Neural crest cell (in vitro differentiated cells): Measurements from ENCODE around the gene HES7. TPM values are rescaled to one million over a fixed set of nuclear protein-coding genes. Genes with fewer than 3 reads are reported as not detected.
A peak's percentile ranks its signal among the peaks of the same experiment; 100 is the strongest.

Experiments
- DNase-seq: peaks from one replicate; pipeline ENCODE4 v3.0.0; 2021; ENCODE audit warnings: low read depth, mixed read lengths, low spot score
- H3K27ac Mint-ChIP-seq: one replicate; pipeline ENCODE4 v1.8.0; 2021; ENCODE audit warnings: mild to moderate bottlenecking, mixed read lengths; ENCODE audit not compliant: unreplicated experiment
- H3K27me3 Mint-ChIP-seq: 2 replicates; pipeline ENCODE4 v1.8.0; 2021; ENCODE audit warnings: low read depth, mild to moderate bottlenecking, mixed read lengths
- H3K36me3 Mint-ChIP-seq: 2 replicates; pipeline ENCODE4 v1.8.0; 2021; ENCODE audit warnings: low read depth, mild to moderate bottlenecking, mixed read lengths
- H3K4me1 Mint-ChIP-seq: 2 replicates; pipeline ENCODE4 v1.8.0; 2021; ENCODE audit warnings: mixed read lengths
- H3K4me3 Mint-ChIP-seq: one replicate; pipeline ENCODE4 v1.8.0; 2021; ENCODE audit warnings: mild to moderate bottlenecking, mixed read lengths
- H3K9me3 Mint-ChIP-seq: 2 replicates; pipeline ENCODE4 v1.8.0; 2021; ENCODE audit warnings: mixed read lengths
- total RNA-seq: library from RNA; stranded (reverse); gene quantifications from 2 replicates; pipeline ENCODE4 v1.2.1, GENCODE V29; 2021
- TF ChIP-seq, protein P1 (sequence below): fragments of 200-600 bp; sonication (generic); conservative IDR thresholded peaks from 2 replicates; pipeline ENCODE4 v1.5.0; 2021; ENCODE audit warnings: antibody characterized with exemption, mild to moderate bottlenecking

The HES7 gene
- total RNA-seq, 1 donor from 2014 or later, result 0.56 TPM

GRCh38 chr17:8163978-8164814 lies 40.3 kb upstream of the HES7 start:
- TF ChIP-seq, protein P1, sequence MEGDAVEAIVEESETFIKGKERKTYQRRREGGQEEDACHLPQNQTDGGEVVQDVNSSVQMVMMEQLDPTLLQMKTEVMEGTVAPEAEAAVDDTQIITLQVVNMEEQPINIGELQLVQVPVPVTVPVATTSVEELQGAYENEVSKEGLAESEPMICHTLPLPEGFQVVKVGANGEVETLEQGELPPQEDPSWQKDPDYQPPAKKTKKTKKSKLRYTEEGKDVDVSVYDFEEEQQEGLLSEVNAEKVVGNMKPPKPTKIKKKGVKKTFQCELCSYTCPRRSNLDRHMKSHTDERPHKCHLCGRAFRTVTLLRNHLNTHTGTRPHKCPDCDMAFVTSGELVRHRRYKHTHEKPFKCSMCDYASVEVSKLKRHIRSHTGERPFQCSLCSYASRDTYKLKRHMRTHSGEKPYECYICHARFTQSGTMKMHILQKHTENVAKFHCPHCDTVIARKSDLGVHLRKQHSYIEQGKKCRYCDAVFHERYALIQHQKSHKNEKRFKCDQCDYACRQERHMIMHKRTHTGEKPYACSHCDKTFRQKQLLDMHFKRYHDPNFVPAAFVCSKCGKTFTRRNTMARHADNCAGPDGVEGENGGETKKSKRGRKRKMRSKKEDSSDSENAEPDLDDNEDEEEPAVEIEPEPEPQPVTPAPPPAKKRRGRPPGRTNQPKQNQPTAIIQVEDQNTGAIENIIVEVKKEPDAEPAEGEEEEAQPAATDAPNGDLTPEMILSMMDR, result no peak
- H3K9me3 Mint-ChIP-seq, result no peaks in the 10 kb centered on the region
- peaks cover 44% of the 10 kb centered on the region for H3K4me1 Mint-ChIP-seq
- peaks cover 6% of the 10 kb centered on the region for H3K36me3 Mint-ChIP-seq
- peak overlapping the region; percentile 92 for H3K4me3 Mint-ChIP-seq
- DNase-seq, result no peak
- H3K27me3 Mint-ChIP-seq, result no peaks in the 10 kb centered on the region
- H3K27ac Mint-ChIP-seq, result no peak overlapping the region

DNA sequence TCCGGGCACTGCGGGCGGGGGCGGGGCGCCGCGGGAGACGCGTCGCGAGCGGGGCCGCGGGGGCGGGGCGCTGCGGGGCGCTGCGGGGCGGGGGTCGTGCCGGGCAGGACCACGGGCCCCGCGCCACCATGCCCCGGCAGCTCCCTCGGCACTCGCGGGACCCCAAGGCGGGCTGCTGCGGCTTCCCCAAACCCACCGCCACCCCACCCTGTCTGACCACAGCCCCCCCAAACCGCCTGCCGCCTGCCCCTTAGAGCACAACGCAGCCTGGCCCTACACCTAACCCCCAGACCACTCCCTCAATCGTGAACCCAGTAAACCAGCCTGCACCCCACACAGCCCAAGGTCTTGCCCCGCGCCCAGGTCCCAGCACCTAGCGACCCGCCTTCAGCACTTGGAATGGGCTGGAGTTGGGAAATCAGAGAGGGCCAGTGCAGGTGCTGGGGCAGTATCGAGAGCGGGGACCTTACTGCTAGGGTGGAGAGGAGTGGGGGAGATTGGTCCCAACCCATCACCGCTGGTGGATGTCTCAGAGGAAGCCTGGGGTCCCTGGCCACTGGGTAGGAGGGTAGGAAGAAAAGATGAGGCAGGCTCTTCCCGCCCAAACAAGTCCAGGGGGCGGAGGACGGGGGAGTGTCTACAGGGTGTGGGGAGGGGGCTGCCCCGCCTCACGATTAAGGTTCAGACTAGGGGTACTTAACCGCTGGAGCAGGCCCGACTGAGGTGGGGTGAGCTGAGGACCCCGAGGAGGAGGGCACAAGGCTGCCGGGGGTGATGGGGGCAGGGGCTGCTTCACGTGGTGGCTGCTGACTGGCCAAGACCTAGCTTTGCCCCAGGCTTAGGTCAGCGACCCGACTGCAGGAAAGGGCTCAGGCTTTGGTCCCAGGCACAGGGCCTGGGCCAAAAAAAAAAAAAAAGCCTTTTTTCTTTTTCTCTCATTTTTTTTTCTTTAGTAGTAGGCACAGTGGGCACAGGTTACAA lies 39.4 kb upstream of the HES7 start:
- no peaks in the 10 kb centered on the region for H3K9me3 Mint-ChIP-seq
- H3K27ac Mint-ChIP-seq, result peak overlapping the region; percentile 98
- peaks cover 50% of the 10 kb centered on the region for H3K4me1 Mint-ChIP-seq
- peaks cover 12% of the 10 kb centered on the region for H3K36me3 Mint-ChIP-seq
- H3K4me3 Mint-ChIP-seq, result peak overlapping the region; percentile 92
- no peak for DNase-seq
- TF ChIP-seq, protein P1, result no peak
- H3K27me3 Mint-ChIP-seq, result peaks cover 2% of the 10 kb centered on the region

GRCh38 chr17:8162233-8162996 lies 38.5 kb upstream of the HES7 start, which contains the start of gene VAMP2:
Gene VAMP2 (minus strand): TSS chr17:8162948. CDS start chr17:8162879, 69 bp downstream.
- peak; percentile 72 for DNase-seq
- TF ChIP-seq, protein P1, result no peak
- H3K27me3 Mint-ChIP-seq, result peaks cover 2% of the 10 kb centered on the region
- H3K4me1 Mint-ChIP-seq, result peaks cover 47% of the 10 kb centered on the region
- peak within 1 kb of the TSS; percentile 98 for H3K27ac Mint-ChIP-seq
- H3K36me3 Mint-ChIP-seq, result peaks cover 12% of the 10 kb centered on the region
- H3K4me3 Mint-ChIP-seq, result peak within 1 kb of the TSS; percentile 92
- H3K9me3 Mint-ChIP-seq, result no peaks in the 10 kb centered on the region

DNA sequence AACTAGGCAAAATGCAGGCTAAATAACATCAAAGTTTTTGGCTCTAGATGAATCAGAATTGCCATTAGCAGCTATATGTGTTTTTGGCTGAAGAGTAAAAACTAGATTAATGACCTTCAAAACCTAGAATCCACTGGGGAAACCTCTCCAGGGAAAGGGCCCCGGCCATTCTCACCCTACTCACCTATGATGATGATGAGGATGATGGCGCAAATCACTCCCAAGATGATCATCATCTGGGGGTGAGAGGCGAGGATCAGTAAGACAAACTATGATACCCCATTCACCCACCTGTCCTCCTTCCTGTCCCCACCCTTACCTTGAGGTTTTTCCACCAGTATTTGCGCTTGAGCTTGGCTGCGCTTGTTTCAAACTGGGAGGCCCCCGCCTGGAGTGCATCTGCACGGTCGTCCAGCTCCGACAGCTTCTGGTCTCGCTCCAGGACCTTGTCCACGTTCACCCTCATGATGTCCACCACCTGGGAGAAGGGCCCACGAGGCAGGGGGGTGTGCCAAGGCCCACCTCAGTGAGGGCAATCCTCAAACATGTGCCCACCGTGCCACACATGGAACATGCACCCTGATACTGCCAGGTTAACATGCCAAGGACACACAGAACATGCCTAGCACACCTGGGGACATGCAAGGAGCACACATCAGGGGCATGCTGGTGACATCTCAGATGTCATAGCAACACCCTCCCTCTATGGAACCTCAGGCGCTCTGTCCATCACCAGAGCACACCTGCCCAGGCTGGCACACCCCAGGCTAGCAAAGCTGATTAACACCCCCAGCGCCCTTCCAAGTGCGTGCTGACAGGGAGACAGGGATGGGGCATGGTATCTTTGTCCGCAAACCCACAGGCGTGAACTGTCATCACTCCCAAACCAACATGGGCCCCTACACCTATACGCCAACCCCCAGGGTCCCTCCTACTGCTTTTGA lies 37.7 kb upstream of the HES7 start:
- no peaks in the 10 kb centered on the region for H3K9me3 Mint-ChIP-seq
- H3K27me3 Mint-ChIP-seq, result peaks cover 2% of the 10 kb centered on the region
- no peak for DNase-seq
- TF ChIP-seq, protein P1, result no peak
- peak overlapping the region; percentile 62 for H3K27ac Mint-ChIP-seq
- peaks cover 46% of the 10 kb centered on the region for H3K4me1 Mint-ChIP-seq
- peak overlapping the region; percentile 80 for H3K4me3 Mint-ChIP-seq
- H3K36me3 Mint-ChIP-seq, result peaks cover 12% of the 10 kb centered on the region
